H1 (cell line): Measurements from ENCODE around the gene MORN5. TPM values are rescaled to one million over a fixed set of nuclear protein-coding genes. Genes with fewer than 3 reads are reported as not detected.
A peak's percentile ranks its signal among the peaks of the same experiment; 100 is the strongest.

Experiments used
- CTCF ChIA-PET: fragments of 300-600 bp; sonication (Branson Sonifier 250); formaldehyde crosslinking; loops from one replicate; lab custom pipeline; 2021; ENCODE audit not compliant: partially characterized antibody; lab: Charles Lee
- POLR2A ChIA-PET: fragments of 300-600 bp; sonication (Branson Sonifier 250); formaldehyde crosslinking; loops from one replicate; lab custom pipeline; 2021; ENCODE audit warnings: inconsistent platforms; ENCODE audit not compliant: partially characterized antibody; lab: Charles Lee
- DNase-seq, 2 experiments: peaks; one replicate each; pipeline versions ENCODE4 v3.0.0 to v3.0.0-alpha.2; 2010 to 2022; ENCODE audit warnings: low spot score in 2 of 2, low read depth in 1 of 2, mixed read lengths in 1 of 2
- FAIRE-seq: peaks from 2 replicates; lab custom pipeline; 2011; peaks lifted over from hg19 to GRCh38; lab: Jason Lieb, UNC
- H2AFZ ChIP-seq: 2 replicates; pipeline ENCODE4 v1.8.1; 2012; ENCODE audit warnings: low read length, inconsistent platforms
- H2AK5ac ChIP-seq: 2 replicates; pipeline ENCODE4 v1.6.1; 2013; ENCODE audit warnings: low read depth, low read length
- H2BK120ac ChIP-seq: replicated peaks from 2 replicates; pipeline ENCODE3; 2013; ENCODE audit warnings: low read depth, low read length, inconsistent platforms
- H2BK12ac ChIP-seq: 2 replicates; pipeline ENCODE4 v1.6.1; 2013; ENCODE audit warnings: low read depth, low read length
- H2BK15ac ChIP-seq: 2 replicates; pipeline ENCODE4 v1.6.1; 2013; ENCODE audit warnings: low read length
- H2BK20ac ChIP-seq: 2 replicates; pipeline ENCODE4 v1.6.1; 2013; ENCODE audit warnings: low read length
- H2BK5ac ChIP-seq: 2 replicates; pipeline ENCODE4 v1.6.1; 2013; ENCODE audit warnings: low read depth, low read length
- H3K14ac ChIP-seq: 2 replicates; pipeline ENCODE4 v1.6.1; 2013; ENCODE audit warnings: inconsistent platforms; ENCODE audit not compliant: insufficient read length
- H3K18ac ChIP-seq: 2 replicates; pipeline ENCODE4 v1.6.1; 2013; ENCODE audit warnings: low read length; ENCODE audit errors: extremely low read depth
- H3K23ac ChIP-seq: 2 replicates; pipeline ENCODE4 v1.6.1; 2013; ENCODE audit warnings: inconsistent platforms; ENCODE audit not compliant: insufficient read length
- H3K23me2 ChIP-seq: 2 replicates; pipeline ENCODE4 v1.6.1; 2013; ENCODE audit warnings: low read depth, low read length
- H3K27ac ChIP-seq: 2 replicates; pipeline ENCODE4 v1.6.1; 2011; ENCODE audit warnings: low read depth, low read length, inconsistent platforms
- H3K27me3 ChIP-seq, 4 experiments: replicated peaks in 1 of 4; 1 replicate in 1 of 4; 2 replicates in 3 of 4; pipeline versions ENCODE4 v1.6.1 to v1.8.1; 2011 to 2013; ENCODE audit warnings: low read length in 3 of 4, mild to moderate bottlenecking in 3 of 4, inconsistent platforms in 2 of 4, mixed read lengths in 2 of 4, moderate library complexity in 1 of 4; ENCODE audit not compliant: control insufficient read depth in 3 of 4, insufficient read depth in 3 of 4; ENCODE audit errors: extremely low read depth in 1 of 4
- H3K36me3 ChIP-seq, 4 experiments: 2 replicates each; pipeline versions ENCODE4 v1.6.1 to v1.8.1; 2011 to 2013; ENCODE audit warnings: mild to moderate bottlenecking in 4 of 4, low read length in 3 of 4, moderate library complexity in 2 of 4, control low read depth in 1 of 4, inconsistent platforms in 1 of 4; ENCODE audit not compliant: insufficient read depth in 4 of 4, control insufficient read depth in 2 of 4
- H3K4ac ChIP-seq: replicated peaks from 2 replicates; pipeline ENCODE3; 2013; ENCODE audit warnings: low read length, low read depth, mixed read lengths, inconsistent platforms; ENCODE audit not compliant: insufficient read length
- H3K4me1 ChIP-seq, 4 experiments: replicated peaks in 1 of 4; 1 replicate in 1 of 4; 2 replicates in 3 of 4; pipeline versions ENCODE4 v1.6.1 to v1.8.1; 2011 to 2013; ENCODE audit warnings: low read length in 3 of 4, inconsistent platforms in 2 of 4, mixed read lengths in 1 of 4; ENCODE audit not compliant: insufficient read depth in 4 of 4, control insufficient read depth in 3 of 4
- H3K4me2 ChIP-seq, 2 experiments: 2 replicates each; pipeline versions ENCODE4 v1.6.1 to v1.8.1; 2011 to 2013; ENCODE audit warnings: low read depth in 2 of 2, low read length in 2 of 2, control low read depth in 1 of 2, inconsistent platforms in 1 of 2, mild to moderate bottlenecking in 1 of 2; ENCODE audit not compliant: insufficient read depth in 1 of 2
- H3K4me3 ChIP-seq, 4 experiments: fragments of 200-600, 300-600 bp in 1 of 4; sonication (generic), shearing (Covaris generic), sonication (Bioruptor Twin) in 1 of 4; 2 replicates each; pipeline versions ENCODE4 v1.5.1 to v1.8.1; 2011 to 2016; ENCODE audit warnings: low read length in 4 of 4, low read depth in 3 of 4, control low read depth in 2 of 4, inconsistent platforms in 2 of 4, mild to moderate bottlenecking in 2 of 4, mixed read lengths in 1 of 4, moderate library complexity in 1 of 4; ENCODE audit not compliant: insufficient read depth in 2 of 4; ENCODE audit errors: extremely low read depth in 1 of 4
- H3K56ac ChIP-seq: replicated peaks from 2 replicates; pipeline ENCODE3; 2013; ENCODE audit warnings: low read depth, mild to moderate bottlenecking, mixed read lengths, low read length, inconsistent platforms; ENCODE audit not compliant: insufficient read length
- H3K79me1 ChIP-seq: 2 replicates; pipeline ENCODE4 v1.6.1; 2013; ENCODE audit warnings: low read depth, low read length, control low read depth
- H3K79me2 ChIP-seq, 2 experiments: 2 replicates each; pipeline versions ENCODE4 v1.6.1 to v1.8.1; 2012 to 2013; ENCODE audit warnings: low read length in 2 of 2, mild to moderate bottlenecking in 2 of 2, inconsistent platforms in 1 of 2; ENCODE audit not compliant: insufficient read depth in 2 of 2, control insufficient read depth in 1 of 2
- H3K9ac ChIP-seq, 4 experiments: replicated peaks in 1 of 4; 1 replicate in 1 of 4; 2 replicates in 3 of 4; pipeline versions ENCODE4 v1.6.1 to v1.8.1; 2011 to 2013; ENCODE audit warnings: low read depth in 3 of 4, low read length in 3 of 4, control low read depth in 2 of 4, mild to moderate bottlenecking in 2 of 4, moderate library complexity in 2 of 4, inconsistent platforms in 1 of 4; ENCODE audit errors: extremely low read depth in 1 of 4
- H3K9me3 ChIP-seq, 2 experiments: 2 replicates each; pipeline versions ENCODE4 v1.6.1 to v1.8.1; 2012 to 2013; ENCODE audit warnings: mild to moderate bottlenecking in 2 of 2, moderate library complexity in 2 of 2, control low read depth in 1 of 2, inconsistent platforms in 1 of 2, low read depth in 1 of 2, low read length in 1 of 2, mixed read lengths in 1 of 2; ENCODE audit not compliant: insufficient read depth in 2 of 2
- H4K20me1 ChIP-seq, 2 experiments: replicated peaks in 1 of 2; 2 replicates each; pipeline versions ENCODE3 to v1.8.1; 2011 to 2013; ENCODE audit warnings: inconsistent platforms in 2 of 2, low read length in 2 of 2, mild to moderate bottlenecking in 1 of 2; ENCODE audit not compliant: insufficient read depth in 2 of 2, control insufficient read depth in 1 of 2
- H4K5ac ChIP-seq: 2 replicates; pipeline ENCODE4 v1.6.1; 2013; ENCODE audit warnings: low read length, low read depth, mixed read lengths, inconsistent platforms; ENCODE audit not compliant: insufficient read length
- H4K8ac ChIP-seq: 2 replicates; pipeline ENCODE4 v1.8.0; 2013; ENCODE audit warnings: mild to moderate bottlenecking, moderate library complexity, low read length, inconsistent platforms; ENCODE audit not compliant: insufficient read depth; ENCODE audit errors: extremely low read depth
- H4K91ac ChIP-seq: replicated peaks from 2 replicates; pipeline ENCODE3; 2013; ENCODE audit warnings: low read length, mixed read lengths, inconsistent platforms; ENCODE audit not compliant: insufficient read length
- SIN3A ChIP-seq, 2 experiments: IDR thresholded peaks in 1 of 2; conservative IDR thresholded peaks in 1 of 2; 2 replicates each; pipeline ENCODE4 v1.6.1; 2011 to 2012; ENCODE audit warnings: low read length in 2 of 2, improper control_type of control experiment in 1 of 2, low read depth in 1 of 2, mild to moderate bottlenecking in 1 of 2
- WGBS, 2 experiments: shearing (Covaris generic) in 1 of 2; methylation state at CpG; one replicate each; pipeline versions ENCODE4 v1.1.6 to v1.1.7; 2013 to 2015; ENCODE audit warnings: low lambda C conversion rate in 2 of 2, mixed read lengths in 2 of 2, inconsistent platforms in 1 of 2, low coverage in 1 of 2, missing lambda C conversion rate in 1 of 2; ENCODE audit not compliant: insufficient replicate concordance in 2 of 2, insufficient coverage in 1 of 2, insufficient read length in 1 of 2; ENCODE audit errors: extremely low coverage in 1 of 2, missing lambda C conversion rate in 1 of 2; 5-methylcytosine and 5-hydroxymethylcytosine counted together
- polyA plus RNA-seq, 7 experiments: library from polyadenylated mRNA; depleted of rRNA in 3 of 7; stranded (reverse) in 5 of 7; unstranded in 2 of 7; fragments of >200 nt in 5 of 7; fragments of 200-250 nt in 2 of 7; gene quantifications; 1 replicate in 5 of 7; 2 replicates in 1 of 7; 4 replicates in 1 of 7; pipeline versions ENCODE4 v1.2.1 to v1.2.3, GENCODE V29; 2011 to 2013; ENCODE audit warnings: missing spikeins in 2 of 7, mixed read lengths in 2 of 7
- total RNA-seq: library from RNA; stranded (reverse); fragmentation: NEBNext Ultra II Directional; extraction: Animal tissue kit (Norgen Biotek cat#: 25700); gene quantifications from 2 replicates; pipeline ENCODE4 v1.2.1, GENCODE V29; 2021

MORN5 gene
- total and polyA plus RNA-seq, 2 of the 8 experiments (the other 6 are each of a cell fraction or from before 2014, with no cell fraction given): not detected

DNA sequence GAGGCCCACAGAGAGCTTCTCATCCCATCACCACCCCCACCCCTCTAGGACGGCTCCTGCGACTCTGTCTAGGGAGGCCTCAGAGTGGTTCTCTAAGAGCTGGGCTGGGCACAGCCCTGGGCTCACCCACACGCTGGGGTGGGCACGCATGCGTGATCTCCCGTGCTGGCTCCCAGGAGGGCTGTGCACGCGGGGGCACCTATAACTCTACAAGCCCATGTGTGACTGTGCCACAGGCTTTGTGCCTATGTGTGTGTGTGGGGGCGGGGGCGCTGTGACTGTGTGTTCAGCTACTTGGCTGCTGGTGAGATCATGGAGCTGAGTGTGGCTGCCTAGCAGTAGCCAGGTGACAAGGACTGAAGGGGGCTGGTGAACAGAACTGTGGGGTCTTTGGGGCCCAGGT, 32.3 kb upstream of the MORN5 start:
- Histone ChIP-seq H3K14ac (no peak overlapping the region), H3K56ac (no peak overlapping the region), H4K8ac (no peak overlapping the region), H2BK15ac (0 out of 2 replicates have a peak overlapping the region, but pooled peaks have one; percentile 95), H4K20me1 (peaks cover 0 to 1% of the 10 kb centered on the region in 2 experiments), H3K9me3 (no peaks in the 10 kb centered on the region), H3K23me2 (peaks cover 8% of the 10 kb centered on the region; the same call in 1 of the 2 replicates), H3K4me1 (peaks cover 7 to 25% (median 17%) of the 10 kb centered on the region in 4 experiments), H3K27me3 (peaks cover 9 to 29% (median 25%) of the 10 kb centered on the region in 4 experiments), H2BK20ac (no peak overlapping the region; the same call in 1 of the 2 replicates), H4K5ac (no peak overlapping the region), H3K18ac (no peak overlapping the region), H3K4me2 (peak overlapping the region in 1 of 2 experiments; percentile 71; a peak in 1 of 4 replicates), H3K79me1 (no peaks in the 10 kb centered on the region), H2AK5ac (no peak overlapping the region), H3K79me2 (no peaks in the 10 kb centered on the region), H2AFZ (no peak overlapping the region), H2BK120ac (no peak overlapping the region), H2BK12ac (peak overlapping the region; percentile 50; the same call in 1 of the 2 replicates), H3K23ac (no peak overlapping the region), H4K91ac (no peak overlapping the region), H3K4ac (no peak overlapping the region), H3K36me3 (no peaks in the 10 kb centered on the region), H3K4me3 (peak overlapping the region in 1 of 4 experiments; percentile 67; a peak in 1 of 8 replicates), H2BK5ac (no peak overlapping the region), H3K27ac (no peak overlapping the region), H3K9ac (no peak overlapping the region)
- no peak for DNase-seq
- ChIA-PET CTCF (interaction anchor here (0.6 to 15.6 kb wide), 18 partner anchors 8 to 1750 kb away, joined by 3 to 544 read pairs (median 18); partner anchors contain the start of genes MORN5, MRRF, NDUFA8 and RBM18), POLR2A (interaction anchor here (1.2 to 1.5 kb wide), 2 partner anchors 94 to 223 kb away, joined by 3 read pairs; no protein-coding TSS in a partner anchor)
- 47% methylated on average over 4 of the region's 10 CpGs; no CpG with 5 or more reads in 1 of the 2 experiments for WGBS, 2 experiments
- FAIRE-seq: no peak
- TF ChIP-seq SIN3A (conservative IDR thresholded peaks at IDR 0.05 in 1 of 2, IDR thresholded peaks at IDR 0.05 in 1 of 2; ENCODE audit: low read depth in 1 of 2, low read length in 2 of 2): no peak
